ENCODE data around the gene GCLC.

The GCLC gene

DNA sequence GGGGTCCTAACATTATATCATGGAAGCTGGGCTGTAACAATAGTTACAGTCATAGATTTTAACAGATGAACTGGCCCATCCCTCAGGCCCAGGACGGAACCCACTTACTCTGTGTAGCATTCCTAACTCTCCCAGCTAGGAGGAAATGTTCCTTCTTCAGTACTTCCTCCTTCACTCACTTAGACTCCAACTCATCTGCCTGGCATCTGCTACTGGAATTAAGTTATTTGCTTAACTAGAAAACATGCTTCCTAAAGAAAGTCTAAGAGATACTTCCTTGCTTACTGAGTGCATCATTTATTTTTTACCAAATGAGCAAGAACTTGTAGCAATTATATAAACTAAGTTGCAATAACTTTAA is 20.5 kb downstream of the GCLC start:
- no peak for DNase-seq (ENCODE audit: low spot score)

DNA sequence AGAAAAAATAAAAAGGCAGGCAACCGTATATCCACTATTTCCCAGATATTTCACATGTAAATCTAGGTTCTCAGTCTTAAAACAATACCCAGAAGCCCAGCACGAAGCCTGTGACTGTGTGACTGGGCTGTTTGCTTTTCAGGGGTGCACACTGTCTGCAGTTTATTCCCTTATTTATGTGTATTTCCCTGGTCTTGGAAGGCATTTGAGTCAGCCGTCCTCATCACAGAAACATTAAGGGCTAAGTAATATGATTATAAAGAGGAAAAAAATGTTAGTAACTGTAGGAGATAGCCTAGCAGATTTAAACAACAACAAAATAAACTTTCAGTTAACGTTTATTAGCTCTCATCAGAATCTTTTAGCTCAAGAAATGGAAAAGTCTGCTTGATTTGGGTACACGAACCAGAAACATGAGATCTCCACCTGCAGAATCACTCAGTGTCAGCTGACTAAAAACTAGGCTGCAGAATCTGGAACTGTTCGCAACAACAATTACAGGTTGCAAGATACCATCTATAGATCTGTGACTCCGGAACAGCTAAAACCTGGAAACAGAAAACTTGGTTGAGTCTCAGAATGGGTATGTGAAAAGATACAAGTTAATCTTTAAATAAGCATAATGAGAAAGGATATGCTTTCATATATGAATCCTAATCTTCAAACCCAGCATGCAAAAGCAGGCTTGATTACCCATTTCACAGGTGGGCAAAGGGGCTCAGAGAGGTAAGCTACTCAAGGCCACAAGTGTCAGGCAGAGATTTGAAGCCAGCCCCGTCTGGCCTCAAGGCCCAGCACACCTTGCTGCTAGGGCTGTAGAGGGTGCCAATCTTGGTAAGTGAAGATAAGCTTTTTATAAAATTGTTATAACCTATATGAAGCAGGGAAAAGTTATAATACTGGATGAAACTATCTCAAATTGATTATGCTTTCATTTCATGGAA is 21.1 kb downstream of the GCLC start:
- no peak for DNase-seq (ENCODE audit: low spot score)

DNA sequence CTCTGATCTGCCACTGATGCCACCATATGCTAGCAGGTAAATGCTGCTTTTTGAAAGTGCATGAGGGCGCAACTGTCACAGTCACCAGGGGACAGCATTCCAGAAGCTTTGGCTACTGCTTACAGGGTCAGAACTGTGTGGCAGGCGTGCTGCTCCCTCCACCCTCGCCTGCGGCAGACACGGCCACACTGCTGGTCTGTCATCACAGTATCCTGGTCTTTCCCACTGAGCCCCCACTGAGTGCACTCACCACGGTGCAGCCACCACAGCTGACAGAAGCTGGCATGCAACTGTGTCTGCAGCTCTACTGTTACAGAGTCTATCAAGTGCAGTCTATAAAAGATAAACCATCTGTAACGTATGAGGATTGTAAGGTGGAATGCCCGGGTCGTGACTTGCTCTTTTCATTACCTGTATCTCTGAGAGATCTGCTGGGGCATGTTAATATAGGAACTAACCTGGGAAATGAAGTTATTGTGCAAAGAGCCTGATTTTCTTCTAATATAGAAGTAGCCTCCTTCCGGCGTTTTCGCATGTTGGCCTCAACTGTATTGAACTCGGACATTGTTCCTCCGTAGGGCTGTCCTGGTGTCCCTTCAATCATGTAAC is 24.5 kb downstream of the GCLC start:
- DNase-seq (ENCODE audit: low spot score), result no peak

DNA sequence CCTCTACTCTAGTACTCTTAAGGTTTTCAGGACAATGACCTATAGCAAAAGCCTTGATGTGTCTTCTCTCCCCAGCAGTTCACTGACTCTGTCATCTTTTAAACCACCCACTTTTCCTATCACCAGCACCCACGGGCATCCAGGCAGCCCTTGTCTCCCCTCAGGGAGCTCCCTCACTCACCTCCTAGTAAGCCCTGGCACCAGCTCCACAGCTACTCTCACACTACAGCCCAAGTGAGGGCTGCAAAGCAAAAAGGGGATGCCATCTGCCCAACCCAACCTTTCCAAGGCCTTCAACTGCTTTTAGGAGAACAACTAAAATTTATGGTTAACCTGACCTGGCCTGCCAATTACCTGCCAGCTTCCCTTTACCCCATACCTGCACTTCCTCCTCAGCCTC is 26.0 kb downstream of the GCLC start:
- DNase-seq (ENCODE audit: low spot score), result no peak

DNA sequence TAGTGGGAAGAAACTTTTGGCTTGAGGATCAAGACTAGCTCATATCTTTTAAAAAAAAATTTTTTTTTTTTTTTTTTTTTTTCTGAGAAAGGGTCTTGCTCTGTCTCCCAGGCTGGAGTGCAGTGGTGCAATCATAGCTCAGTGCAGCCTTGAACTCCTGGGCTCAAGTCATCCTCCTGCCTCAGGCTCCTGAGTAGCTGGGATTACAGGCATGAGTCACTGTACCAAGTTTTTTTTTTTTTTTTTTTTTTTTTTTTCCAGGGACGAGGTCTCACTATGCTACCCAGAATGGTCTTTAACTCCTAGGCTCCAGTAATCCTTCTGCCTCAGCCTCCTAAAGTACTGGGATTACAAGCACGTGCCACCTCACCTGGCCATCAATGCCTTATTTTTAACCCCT is 27.9 kb downstream of the GCLC start:
- no peak for DNase-seq (ENCODE audit: low spot score)

DNA sequence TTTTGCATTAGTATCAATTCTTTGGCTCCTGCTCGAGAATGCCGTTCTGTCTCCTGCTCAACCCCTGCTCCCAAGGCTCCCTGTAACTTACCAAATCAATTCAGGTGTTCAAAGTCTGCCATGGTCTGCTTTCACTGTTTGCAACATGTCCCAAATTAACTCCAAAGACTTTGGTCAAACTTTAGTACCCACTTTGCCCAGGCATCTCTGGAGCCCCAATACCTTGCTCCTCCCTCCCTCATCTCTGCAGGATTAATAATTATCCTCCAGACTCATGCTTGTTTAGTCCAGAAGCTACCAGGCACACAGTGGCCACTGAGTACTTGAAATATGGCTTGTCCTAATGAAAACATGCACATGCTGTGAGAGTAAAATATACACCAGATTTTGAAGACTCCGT is 30.2 kb downstream of the GCLC start:
- no peak for DNase-seq (ENCODE audit: low spot score)

DNA sequence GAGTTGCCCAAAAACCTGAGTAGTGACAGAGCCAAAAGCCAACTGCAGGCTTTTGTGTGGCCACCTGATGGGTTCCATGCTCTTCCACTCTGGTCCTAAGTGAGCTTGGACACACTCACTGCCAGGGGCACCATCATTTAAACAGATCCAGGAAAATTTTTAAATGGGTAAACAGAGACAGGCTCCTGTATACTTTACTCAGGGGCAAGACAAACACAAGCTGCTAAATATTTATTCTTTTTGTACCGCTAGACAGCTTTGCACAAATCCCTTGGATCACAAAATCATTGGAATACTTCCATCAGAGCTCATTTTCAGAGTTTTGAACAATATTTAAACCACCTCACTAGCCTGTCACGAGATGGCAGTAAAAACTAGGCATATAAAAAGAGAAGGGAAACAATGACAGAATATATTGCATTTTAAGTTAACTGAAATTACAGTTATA is 31.4 kb downstream of the GCLC start:
- DNase-seq (ENCODE audit: low spot score), result no peak

DNA sequence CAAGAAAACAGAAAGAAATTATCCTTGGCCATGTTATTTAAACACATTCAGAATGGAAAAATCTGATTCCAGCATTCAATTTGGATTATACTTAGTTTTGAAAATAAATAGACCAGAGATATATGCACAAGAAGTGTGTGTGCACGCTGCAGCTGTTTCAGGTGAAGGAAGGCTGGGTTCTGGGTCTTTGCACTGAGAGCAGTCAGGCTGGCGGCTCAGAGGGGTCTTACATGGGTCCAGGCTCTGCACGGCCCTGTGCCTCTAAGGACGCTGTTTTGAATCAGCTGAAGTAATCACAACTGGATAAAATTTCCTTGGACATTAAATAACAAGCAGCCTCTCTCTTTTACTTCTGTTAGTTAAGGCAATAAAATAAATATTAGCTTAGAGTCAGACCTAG is 31.8 kb downstream of the GCLC start:
- DNase-seq (ENCODE audit: low spot score), result no peak

DNA sequence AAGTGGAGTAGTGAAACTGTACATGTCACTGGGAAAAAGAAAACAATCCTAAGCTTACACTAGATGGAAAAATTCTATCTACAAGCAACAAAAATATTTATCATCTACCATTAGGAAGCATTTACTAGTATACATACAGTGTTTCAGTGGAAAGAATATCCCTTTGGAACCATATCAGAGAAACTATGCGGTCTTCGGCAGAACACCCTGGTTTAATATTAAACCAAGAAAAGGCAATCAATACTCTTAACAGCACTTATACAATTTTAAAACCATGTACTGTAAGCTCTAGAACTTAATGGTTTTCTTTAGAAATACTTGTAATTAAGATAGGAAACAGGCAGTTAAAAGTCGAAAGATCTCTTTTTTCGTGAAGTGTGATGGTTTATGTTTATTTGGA is 32.3 kb downstream of the GCLC start:
- no peak for DNase-seq (ENCODE audit: low spot score)

DNA sequence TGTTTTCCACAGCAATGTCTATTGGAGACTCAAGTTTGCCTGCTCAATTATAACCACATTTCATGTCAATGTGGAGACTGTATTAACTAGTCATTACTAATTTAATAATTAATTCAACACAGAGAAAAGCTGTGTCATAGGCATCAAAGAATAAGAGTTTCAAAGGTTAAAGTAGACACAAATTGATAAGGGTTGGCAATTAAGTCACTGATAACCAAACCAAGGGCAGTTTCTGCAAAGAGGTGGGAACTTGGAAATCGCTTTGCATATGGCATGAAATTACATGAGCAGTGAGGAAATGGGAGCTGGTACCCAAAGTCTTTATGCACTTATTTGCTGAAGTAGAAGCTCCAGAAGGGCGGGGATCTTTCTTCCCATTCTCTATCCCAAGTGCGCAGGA is 34.2 kb downstream of the GCLC start:
- no peak for DNase-seq (ENCODE audit: low spot score)

DNA sequence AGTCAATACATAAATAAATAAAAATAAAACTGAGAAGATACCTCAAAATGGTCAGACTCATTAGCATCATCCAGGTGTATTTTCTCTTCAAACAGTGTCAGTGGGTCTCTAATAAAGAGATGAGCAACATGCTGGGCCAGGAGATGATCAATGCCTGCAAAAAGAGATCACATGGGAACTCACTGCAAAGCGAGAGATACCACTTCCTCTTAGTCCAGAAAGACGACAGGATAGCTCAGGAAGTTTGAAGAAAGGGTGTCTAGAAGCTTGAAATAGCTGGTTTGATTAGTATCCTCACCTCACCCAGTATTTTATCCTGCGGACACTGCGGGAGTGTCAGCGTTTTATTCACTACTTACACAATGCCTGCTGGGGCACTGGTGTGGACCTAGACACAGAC is 38.0 kb downstream of the GCLC start:
- DNase-seq (ENCODE audit: low spot score), result no peak

DNA sequence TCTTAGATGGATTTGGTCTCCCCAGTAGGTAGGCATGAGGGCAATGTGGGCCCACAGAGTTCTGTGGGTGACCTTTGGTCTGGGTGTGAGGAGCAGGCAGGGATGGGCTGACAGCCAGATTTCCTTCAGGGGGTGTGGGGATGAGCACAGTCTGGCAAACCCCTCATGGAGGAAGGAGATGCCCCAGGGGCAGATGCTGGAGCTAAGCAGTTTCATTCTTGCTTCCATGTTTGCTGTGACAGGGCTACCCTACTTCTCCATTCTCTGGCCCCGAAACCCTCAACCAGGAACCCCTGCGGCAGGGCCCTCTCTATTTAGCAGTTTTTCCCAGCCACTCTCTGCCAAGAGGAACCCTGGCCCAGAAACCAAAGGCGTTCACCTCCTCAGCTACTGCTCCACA is 40.4 kb downstream of the GCLC start:
- DNase-seq (ENCODE audit: low spot score), result no peak

DNA sequence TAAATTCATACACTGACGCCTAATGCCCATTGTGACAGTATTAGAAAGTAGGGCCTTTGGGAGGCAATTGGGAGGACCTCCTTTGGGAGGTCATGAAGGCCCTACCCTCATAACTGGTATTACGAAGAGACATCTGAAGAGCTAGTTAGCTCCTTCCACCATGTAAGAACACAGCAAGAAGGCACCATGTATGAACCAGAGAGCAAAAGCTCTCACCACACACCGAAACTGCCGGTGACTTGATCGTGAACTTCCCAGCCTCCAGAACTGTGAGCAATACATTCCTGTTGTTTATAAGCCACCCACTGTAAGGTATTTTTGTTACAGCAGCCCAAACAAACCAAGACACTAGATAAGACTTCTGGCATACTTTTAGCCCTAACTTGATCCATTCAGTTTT is 41.8 kb downstream of the GCLC start:
- DNase-seq (ENCODE audit: low spot score), result no peak

DNA sequence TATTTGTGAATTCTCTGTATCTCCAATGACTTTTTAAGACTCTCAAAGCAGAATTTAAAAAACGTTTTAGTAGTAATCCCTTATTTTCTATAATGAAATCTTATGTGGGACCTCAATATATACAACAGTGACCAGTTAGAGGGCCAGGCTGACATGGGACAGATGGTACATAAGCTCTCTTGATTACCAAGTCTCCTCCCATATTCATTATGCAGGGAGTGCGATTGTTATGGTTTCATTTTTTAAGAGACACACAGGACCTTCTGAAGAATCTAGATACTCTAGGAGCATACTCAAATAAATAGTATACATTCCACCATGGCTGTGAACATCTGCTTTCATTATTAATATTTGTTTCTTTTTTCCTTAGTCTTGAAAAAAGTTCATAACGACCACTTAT is 43.5 kb downstream of the GCLC start:
- no peak for DNase-seq (ENCODE audit: low spot score)

DNA sequence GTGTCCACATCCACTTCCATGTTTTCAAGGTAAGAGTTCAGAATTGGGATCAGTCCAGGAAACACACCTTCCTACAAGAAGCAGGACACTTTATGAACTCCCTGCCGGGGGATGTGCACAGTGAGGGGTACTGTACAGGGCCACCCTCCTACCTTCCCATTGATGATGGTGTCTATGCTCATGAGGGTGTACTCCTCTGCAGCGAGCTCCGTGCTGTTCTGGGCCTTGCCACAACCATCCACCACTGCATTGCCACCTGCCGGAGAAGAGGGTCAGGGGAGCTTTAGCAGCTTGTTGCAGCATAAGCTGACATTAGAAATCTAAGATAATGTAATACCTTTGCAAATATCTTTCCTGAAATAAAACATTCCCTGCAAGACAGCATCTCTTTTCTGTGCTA is 44.8 kb downstream of the GCLC start:
- DNase-seq (ENCODE audit: low spot score), result no peak

DNA sequence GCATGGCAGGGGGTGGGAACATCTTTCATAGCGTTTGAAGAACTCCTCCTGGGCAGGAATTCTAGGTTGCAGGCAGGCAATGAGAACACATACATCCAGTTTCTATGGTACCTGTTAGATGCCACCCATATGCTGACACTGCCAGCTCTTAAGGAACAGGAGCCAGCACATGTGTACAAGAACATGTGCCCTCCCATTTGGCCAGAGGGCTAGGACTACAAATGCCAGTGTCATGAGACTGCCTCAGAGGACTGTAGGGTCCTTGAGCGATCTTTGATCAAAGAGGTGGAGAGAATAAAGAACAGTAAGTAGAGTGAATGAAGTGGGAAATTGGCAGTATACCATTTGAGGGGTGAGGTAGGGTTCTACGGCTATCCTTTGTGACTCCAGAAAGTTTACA is 45.8 kb downstream of the GCLC start:
- no peak for DNase-seq (ENCODE audit: low spot score)

DNA sequence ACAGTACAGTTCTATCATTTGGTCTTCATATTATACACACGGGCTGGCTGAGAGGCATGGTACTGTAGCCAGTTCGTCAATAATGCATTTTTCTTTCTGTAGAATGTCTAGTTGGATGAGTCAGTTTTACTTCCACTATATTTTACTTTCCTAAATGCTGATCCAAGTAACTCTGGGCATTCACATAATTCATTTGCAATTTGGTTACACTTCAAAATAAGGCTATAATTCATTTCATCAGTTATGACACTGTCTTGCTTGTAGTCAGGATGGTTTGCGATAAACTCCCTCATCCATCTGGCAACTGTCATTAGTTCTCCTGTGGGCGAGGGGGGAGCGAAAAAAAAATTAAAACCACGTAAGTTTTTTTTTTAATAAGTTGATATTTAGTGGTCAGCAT is 46.3 kb downstream of the GCLC start:
- no peak for DNase-seq (ENCODE audit: low spot score)

DNA sequence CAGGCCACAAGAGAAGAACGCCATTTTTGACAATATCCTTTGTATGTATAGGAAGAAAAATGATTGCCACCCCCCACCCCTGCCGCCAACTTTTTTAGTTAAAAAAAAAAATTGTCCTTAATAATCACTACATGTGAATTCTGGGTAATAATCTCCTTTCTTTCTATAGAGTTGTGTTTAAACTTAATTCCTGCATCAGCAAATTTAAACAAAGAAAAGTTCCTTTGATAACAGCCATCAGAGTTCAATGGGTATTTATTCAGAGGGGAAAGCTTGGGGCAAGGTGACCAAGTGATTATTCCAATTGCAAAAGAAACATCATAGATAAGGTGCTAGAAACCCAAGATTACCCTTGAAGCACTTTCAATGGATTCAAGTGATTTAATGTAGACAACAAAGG is 47.0 kb downstream of the GCLC start:
- DNase-seq (ENCODE audit: low spot score), result no peak

DNA sequence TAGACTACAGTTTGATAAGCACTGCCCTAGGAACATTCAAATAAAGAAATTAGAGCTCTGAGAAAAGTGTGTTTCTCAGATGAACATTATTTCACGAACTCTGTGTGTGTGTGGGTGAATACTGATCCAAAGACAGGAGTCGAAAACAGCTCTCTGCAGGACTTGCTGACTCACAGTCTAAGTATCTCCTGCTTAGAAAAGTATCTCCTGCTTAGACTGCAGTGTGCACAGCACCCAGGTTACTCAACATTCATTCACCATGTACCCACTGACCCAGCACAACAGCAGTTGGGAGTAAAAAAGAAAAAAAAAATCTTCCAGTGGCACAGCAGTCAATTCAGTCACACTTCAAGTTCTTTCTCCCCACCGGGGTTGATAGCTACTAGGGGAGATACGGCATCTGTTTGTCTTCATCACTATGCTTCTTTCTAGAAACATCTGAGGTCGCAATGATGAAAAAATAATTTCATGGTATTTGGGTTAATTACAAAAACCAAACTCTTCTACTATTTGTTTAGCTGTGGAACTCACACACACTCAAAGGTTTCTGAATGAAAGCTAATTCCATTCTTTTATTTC is 48.0 kb downstream of the GCLC start:
- DNase-seq (ENCODE audit: low spot score), result no peak

DNA sequence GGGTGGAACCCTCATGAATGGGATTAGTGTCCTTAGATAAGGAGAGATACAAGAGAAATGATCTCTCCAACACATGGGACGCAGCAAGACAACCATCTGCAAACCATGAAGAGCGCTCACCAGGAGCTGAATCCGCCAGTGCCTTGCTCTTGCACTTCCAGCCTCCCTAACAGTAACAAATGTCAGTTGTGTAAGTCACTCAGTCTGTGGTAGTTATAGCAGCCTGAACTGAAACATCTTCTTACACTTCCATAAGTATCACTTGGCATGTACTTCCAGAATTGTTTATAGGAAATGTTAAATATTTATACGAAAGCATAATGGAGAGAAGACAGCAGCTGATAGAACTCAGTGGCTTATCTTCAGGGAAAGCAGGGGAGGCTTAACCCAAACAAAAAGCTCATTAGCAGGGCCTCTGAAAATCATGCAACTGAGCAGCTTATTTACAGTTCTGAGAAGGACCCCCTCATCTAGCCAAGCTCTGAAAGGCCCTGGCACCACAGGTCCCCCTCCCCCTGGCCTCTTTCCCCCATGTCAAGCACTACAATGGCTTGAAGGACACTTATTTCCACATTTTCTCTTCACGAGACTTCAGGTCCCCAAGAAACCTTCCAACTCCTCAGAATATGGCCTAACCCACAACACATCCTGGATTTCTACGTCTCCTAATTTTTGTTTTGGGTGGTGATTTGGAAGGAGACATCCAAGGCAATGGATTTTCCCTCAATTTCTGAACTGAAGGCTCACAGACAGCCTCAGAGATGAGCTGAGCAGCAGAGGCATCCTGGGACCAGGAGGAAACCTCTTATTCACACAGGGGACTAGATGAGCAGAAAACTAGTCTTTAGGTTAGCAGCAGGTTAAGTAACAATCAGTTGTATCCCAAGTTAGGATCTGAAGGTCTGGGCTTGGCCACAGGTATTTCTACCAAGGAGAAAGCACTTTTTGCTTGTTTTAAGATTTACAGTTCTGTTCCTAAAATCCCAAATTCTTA is 49.1 kb downstream of the GCLC start:
- DNase-seq (ENCODE audit: low spot score), result no peak

DNA sequence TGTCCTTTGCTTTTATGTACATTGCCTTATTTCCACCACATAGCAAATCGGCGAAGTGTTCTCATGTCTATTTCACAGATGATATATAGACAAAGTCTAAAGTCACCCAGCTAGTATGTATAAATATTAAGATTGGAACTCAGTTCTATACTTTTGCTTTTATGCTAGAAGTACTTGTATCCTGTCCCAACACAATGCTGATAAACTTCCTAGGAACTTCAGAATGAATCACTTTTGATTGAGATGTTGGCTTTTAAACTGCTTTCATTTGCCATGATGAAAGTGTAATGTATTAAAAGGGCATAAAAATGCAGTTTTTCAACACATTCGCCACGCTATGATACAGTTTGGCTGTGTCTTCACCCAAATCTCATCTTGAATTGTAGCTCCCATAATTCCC is 50.8 kb downstream of the GCLC start:
- no peak for DNase-seq (ENCODE audit: low spot score)

DNA sequence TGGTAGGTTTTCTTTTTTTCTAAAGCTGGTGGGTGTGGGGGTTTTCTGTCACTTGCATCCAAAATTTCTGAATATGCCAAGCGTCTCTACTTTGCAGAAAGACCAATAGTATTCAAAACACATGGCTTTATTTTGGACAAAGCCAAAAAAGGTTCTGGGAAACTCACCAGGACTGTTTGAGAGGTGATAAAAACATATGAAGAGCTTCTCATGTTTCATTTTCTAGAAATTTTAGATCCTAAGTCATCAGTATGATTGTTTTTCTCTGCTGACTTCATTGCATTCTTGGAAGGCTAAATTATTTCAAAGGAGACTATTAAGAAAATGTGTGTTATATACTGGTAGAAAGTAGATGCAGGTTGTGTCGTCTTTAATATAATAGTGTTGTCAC is 51.3 kb downstream of the GCLC start:
- DNase-seq (ENCODE audit: low spot score), result no peak
